G401 (cell line): ENCODE data around the gene TMPRSS11D. TPM values are rescaled to one million over a fixed set of nuclear protein-coding genes. Genes with fewer than 3 reads are reported as not detected.

Source experiments
- DNase-seq: peaks from one replicate; pipeline ENCODE4 v3.0.0-alpha.2; 2015; ENCODE audit warnings: low spot score
- in situ Hi-C: cut with HindIII; loops from 2 replicates; pipeline ENCODE4 v1.10.0; 2016; ENCODE audit warnings: low sequenced_read_pairs, mixed read lengths
- total RNA-seq: library from RNA; depleted of rRNA; stranded (reverse); fragments of >200 nt; shearing (Covaris generic); gene quantifications from 2 replicates; pipeline ENCODE4 v1.2.3, GENCODE V29; 2014

Gene TMPRSS11D
- total RNA-seq, 1 experiment from 2014 or later: not detected

DNA sequence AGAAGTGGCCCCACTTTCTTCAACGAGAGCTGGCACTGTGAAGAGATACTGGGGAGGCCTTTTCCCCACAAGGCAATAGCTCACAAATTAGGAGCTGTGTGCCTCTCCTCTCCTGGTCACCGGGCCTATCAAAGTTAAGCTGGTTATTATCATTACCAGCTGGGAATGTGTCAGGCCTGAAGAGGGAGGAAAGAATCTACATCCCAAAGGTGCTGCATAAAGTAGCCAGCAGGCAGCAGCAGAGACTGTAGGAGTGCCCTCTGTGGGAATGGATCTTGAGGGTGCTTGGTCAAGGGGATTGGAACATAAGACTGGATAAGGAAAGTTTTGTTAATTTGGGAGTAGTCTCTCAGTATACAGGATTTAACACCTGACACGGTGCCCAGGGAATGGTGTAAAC is 9.1 kb upstream of the TMPRSS11D start:
- in situ Hi-C loops: no loop called here
- DNase-seq: no peak

DNA sequence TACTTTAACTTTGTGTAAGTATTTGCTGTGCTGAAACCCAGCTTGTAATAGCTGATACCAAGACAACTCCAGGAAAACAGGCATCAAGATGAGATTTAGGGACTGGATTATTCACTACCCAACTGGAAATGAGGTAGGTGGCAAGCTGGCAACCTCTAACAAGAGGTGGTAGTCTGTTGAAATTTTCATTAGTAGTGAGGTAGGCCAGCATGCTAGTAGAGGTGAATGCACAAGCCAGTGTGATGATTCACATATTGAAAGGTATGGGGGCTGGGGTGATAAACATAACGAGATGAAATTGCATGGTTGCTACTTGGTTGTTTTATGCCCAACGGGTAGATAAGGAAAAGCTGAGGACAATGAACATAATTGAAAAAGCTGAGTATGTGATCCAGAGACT is 8.5 kb upstream of the TMPRSS11D start:
- in situ Hi-C loops: no loop called here
- DNase-seq: no peak

DNA sequence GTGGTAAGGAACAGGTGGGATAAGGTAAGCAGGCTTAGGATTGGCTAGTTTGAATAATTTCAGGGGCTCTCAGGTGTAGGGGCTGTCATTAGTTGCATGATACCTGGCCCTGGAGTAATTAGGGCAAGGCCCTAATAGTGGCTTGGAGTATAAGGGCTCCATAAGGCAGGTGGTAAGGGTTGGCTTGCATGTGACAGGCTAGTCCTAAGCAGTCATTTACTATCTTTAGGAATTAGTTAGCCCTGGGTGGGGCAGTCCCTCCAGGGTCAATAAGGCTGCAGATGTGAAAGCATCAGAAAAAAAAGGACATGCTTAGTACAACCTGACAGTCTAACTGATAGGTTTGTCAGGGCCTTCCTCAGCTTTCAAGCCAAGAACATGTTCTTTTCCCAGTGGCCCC is 7.8 kb upstream of the TMPRSS11D start:
- in situ Hi-C loops: no loop called here
- no peak for DNase-seq

DNA sequence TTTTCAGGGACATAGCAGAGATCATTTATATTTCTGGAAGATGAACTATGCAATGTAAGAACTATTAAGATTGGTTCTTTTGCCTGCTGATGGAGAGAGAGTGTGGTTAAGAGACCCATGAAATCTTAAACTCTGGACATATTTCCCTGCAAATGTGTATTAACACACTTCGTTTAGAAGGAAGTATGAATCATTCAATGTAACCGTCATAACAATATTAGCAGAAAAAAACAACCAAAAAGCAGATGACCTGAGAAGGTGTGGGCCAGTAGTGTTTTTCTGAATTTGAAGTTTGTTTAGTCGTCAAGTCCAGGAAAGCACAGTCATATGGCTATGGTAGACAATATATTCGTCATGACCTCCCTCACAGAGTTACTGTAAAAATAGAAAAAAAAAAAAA is 2.5 kb upstream of the TMPRSS11D start:
- in situ Hi-C loops: no loop called here
- DNase-seq: no peak

DNA sequence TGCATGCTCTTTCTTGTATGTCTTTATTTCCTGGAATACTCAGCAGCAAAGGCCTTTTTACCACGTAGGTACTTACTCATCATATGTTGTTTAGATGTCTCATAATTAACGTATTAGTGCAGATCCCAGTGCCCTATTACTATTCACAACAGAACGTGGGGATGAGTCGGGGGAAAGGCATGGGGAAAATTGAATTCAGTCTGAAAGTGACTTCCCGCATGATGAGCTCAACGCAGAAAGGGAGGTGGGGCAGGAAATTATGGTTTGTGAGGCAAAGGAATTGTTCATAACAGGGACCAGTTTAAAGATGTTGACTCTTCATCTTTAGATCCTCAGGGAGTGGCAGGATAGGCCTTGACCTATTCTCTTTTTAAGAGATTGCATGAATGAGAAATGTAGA is 2.0 kb upstream of the TMPRSS11D start:
- DNase-seq: no peak
- in situ Hi-C loops: no loop called here

DNA sequence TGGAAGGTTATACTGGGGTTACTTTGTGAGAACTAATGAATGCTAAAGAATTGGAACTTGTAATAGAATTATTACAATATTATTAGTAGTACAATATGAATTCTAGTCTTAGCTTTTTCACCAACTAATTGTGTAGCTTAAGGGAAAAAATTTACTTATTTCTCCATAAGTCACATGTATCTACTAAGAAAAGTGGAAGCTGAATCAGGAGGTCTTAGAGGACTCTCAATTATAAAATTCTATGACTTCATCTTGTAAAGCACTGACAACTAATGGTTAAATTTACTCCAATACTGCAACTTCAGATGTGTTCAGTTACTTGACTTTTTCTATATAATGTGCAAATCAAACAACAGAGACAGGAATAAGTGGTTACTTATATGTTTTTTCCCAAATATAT is 899 bp upstream of the TMPRSS11D start:
- DNase-seq: no peak
- in situ Hi-C loops: no loop called here

DNA sequence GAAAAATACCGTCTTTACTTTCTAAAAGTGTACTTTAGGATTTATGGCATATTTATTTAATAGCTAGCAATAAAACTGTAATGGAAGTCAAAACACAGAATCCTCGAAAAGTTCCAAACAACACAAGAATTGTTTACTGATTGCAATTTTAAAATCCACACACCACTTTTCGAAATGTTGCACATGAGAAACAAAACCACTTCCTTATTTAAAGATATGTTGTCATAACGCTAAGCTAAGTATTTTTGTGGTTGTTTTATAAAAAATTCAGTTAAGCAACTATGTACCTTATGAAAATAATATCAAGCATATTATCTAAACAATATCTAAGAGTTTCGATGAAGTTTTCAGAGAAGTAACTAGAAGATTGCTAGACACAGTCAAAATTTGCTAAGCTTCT is 344 bp downstream of the TMPRSS11D start:
- in situ Hi-C loops: no loop called here

DNA sequence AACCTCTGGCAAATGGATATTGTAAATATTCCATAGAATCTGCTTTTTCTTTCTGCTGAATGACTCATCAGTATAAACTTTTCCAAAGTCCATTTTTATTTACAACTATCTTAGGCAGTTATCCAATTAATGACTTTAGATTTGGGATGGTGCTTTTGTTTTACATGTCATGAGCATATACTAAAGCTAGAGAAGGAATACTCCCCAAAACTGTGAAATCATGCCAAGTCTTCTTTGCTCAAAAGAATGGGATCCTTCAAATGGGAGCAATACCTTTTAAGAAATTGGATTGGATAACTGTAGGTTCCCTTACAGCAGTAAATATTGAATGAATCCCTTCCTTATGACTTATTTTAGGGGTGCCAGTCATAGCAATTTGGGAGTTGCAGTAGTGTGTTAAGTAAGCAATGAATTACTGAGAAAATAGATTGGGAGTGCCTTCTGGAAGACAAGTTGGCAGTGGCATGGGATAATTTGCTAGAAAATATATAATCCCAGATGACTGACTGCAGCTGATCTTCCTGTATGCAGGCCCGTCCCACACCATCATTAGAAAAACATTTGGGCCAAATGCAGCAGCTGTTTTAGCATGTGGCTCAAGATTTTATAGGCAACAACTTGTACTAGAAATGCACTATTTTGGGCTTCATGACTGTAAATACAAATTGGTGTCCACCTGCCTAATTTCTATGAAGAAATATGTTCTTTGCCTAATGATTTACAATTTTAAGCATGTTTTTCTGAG is 2.8 kb downstream of the TMPRSS11D start:
- no peak for DNase-seq
- in situ Hi-C loops: no loop called here

More for the DNA sequence above, 344 bp downstream of the TMPRSS11D start:
- DNase-seq: no peak

DNA sequence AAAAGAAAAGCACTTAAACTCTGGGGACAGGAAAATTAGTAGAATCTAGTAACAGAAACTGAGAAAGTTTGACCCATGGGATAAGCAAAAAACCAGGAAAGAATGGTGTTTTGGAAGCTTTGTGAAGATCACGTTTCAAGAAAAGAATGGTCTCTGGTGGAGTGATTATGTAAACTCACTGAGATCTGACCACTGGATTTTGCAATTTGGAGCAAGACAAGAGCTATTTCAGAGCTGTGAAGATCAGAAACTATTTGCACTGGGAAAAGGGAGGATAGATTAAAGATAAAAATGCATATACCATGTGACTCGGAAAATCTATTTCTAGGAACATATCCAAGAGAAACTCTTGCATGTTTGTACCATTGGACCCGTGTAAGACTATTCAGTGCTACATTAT is 4.3 kb downstream of the TMPRSS11D start:
- in situ Hi-C loops: no loop called here

DNA sequence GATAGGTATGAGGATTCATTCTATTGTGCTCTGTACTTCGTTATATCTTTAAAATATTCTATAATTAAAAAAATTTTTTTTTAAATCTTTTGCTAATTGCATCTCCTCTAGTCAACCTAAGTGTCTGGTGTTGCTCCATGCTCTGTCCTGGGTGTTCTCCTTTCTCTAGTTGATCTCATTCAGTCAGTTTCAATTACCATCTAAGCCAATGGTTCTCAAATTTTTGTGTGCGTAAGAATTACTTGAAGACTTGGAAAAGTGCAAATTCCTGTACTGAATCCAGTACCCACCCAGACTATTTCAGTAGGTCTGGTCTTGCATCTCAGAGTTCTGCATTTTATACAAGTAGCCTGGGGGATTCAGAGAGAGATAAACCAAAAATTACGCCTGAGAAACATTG is 6.7 kb downstream of the TMPRSS11D start:
- DNase-seq: peak; percentile 61
- in situ Hi-C loops: no loop called here

More for the DNA sequence above, 4.3 kb downstream of the TMPRSS11D start:
- DNase-seq: no peak

DNA sequence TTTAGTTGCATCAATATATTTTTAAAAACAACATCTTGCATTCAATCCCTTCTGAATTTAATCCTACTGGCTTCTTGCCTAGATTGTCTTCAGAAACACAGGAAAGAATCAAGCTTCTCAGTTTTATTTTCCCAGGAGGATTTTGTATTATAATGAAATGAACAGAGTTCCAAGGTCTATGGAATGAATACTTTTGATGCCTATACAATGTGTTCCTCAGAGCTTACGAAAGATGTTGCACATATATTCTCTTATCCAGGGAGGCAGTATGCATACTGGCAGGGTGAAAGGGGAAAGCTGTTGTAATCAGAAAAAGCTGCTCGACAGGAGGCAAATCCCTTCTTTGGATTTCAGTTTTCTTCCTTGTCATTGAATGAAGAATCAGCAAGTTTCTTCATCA is 8.8 kb downstream of the TMPRSS11D start:
- in situ Hi-C loops: no loop called here
- DNase-seq: peak; percentile 7

DNA sequence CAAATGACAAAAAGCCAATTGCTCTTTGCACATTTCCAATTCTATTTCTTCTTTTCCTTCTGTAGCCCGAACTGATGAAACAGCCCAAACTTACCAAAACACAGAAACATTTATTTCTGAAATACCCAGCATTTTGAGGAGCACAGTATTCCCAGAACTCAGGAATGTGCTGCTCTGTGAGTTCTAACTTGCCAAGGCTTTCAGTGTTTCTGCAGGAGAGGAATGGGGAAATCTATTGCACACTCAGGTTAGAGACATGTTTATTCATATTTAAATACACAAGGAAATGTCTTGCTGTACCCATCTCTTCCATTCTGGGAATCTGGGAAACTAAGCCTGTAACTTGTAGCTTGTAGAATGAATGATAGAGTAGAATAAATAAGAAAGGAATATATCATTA is 10.7 kb downstream of the TMPRSS11D start:
- no peak for DNase-seq
- in situ Hi-C loops: no loop called here

DNA sequence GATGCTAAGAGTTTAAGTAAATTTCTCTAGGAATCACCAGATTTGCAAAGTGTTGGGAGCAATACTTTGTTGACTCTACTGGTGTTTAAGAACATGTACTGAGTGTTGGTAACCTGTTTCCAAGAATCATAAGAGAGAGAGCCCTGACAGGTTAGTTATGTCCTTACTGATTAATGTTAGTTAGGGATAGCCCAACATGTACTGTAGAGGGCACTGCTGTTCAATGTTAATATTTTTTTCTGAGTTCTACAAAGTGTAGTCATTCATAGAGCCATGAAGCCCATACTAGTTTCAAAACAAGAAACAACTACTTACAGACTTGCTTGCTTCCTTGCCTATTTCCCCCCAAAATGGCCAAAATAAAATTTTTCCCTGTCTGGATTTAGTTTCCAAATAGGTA is 11.9 kb downstream of the TMPRSS11D start:
- in situ Hi-C loops: no loop called here
- DNase-seq: peak; percentile 35

DNA sequence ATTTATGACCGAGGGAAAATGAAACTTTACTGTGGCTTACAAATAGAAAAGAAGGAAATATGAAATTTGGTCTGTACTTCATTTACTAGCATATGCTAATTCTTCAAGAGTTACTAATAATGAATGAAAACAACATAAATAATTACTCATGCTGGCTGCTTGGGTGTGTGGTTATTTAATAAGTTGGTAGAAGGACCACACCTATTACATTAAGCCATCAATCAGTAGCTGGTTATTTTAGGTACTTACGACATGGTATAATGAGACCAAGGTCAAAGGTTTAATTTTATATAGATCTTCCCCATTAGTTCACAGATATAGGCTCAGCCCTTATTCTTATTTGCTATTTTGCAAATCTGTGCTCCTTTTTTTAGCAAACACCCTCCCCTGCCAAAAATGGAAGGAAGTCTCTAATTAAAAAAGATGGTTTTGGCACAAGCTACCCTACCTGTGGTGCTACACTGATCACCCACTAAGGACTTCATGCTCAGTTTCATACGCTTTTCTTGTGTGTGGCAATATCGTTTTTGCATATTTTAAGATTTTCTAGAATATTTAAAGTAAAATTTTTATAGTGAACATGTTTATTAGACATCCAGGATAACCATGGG is 14.1 kb downstream of the TMPRSS11D start:
- in situ Hi-C loops: no loop called here

DNA sequence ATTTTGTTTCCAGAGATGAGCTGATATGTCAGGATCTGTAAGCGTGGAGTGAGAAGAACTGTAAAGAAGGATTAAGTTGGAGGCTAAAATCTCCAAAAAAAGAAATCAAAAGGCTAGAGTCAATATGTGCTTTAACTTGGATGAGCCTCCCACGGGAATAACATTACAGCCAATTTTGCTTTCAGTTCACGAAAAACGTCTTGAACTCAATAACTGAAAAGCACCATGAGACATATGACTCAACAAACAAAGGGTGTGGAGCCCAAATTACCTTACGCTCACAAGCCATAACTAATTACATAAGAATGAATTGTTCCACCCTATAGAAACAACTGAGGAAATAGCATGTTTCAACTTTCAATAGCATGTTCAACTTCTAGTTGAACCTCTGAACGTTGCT is 22.3 kb downstream of the TMPRSS11D start:
- DNase-seq: no peak
- in situ Hi-C loops: no loop called here

More for the DNA sequence above, 14.1 kb downstream of the TMPRSS11D start:
- DNase-seq: peak; percentile 79

DNA sequence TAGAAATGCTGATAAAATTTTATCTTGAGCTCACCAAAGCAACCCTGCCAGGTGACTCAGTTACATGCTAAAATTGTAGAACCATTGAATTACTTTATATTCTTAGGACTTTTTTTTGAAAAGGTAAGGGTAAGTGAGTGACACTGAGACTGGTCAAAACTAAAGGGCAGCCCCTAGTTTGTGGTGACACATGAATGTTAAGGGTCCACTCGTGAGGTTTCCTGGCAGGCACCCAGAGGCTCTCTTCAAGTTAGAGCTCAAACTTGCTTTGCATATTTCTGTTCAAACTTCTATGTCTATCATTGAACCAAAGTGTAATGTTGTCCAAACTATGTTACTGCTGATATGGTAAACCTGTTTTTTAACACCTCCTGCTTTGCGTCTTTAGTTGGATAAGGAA is 30.5 kb downstream of the TMPRSS11D start:
- in situ Hi-C loops: no loop called here
- DNase-seq: no peak

DNA sequence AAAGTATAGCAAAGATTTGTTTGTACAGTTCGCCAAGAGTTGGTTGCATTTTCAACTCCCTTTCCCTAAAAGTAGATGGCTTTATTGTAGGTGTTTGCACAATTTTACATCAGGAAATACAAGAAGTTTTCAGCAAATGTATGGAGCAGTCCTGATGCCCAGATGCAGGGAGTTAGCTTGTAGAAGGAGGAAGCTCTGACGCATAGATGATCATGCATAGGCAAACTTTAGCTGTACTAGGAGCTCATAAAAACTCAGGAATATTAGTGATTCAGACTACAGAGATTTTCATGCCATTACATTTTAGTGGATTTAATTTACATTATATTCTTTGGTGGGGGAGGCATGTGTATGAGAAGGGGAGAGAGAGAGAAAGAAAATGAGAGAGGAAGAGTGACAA is 62.9 kb downstream of the TMPRSS11D start:
- DNase-seq: no peak
- in situ Hi-C loops: no loop called here

DNA sequence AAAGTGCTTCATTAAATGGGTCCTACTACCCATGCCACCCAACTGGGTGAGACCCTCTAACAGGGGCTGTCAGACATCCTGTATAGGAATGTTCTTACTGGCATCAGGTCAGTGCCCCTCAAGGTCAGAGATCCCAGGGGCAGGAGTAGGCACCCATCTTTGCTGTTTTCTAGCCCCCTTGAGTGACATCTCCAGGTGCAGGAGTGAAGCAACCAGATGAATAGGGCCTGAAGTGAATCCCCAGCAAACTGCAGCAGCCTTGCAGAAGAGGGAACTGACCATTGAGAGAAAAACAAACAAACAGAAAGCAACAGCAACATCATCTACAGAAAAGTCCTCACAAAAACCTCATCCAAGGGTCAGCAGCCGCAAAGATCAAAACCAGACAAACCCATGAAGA is 73.8 kb downstream of the TMPRSS11D start:
- DNase-seq: no peak
- in situ Hi-C loops: no loop called here

DNA sequence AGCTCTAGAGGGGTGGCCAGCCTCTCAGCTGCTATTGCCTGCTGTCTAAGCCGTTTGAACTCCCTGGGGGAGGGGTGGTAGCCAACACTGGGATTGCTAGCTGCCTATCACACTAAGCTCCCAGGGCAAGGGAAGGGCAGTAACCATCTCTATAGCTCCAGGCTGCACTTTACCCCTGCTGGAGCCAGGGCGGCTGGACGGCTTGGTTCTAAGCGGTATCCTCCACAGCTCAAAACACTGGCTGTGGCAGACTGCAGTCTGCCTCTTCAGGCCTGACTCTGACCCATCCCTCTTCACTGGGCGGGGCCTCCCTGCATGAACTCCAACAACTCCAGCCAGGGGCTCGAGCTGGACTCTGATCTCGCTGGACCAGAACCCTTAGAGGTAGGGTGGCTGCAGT is 74.3 kb downstream of the TMPRSS11D start:
- in situ Hi-C loops: no loop called here

DNA sequence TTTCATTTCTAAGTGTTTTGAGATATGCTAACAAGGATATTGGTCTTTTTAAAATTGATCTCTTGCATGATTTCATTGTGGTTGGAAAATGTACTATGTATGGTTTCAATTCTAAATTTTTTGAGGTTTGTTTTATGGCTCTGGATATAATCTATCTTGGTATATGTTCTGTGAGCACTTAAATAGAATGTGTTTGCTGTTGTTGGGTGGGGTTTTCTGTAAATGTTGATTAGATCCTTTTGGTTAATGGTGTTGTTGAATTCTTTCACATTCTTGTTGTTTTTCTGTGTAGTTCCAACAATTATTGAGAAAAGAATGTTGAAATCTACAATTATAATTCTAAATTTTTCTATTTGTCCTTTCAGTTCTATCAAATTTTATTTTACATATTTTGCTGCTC is 87.0 kb downstream of the TMPRSS11D start:
- DNase-seq: no peak
- in situ Hi-C loops: no loop called here

More for the DNA sequence above, 74.3 kb downstream of the TMPRSS11D start:
- DNase-seq: no peak

DNA sequence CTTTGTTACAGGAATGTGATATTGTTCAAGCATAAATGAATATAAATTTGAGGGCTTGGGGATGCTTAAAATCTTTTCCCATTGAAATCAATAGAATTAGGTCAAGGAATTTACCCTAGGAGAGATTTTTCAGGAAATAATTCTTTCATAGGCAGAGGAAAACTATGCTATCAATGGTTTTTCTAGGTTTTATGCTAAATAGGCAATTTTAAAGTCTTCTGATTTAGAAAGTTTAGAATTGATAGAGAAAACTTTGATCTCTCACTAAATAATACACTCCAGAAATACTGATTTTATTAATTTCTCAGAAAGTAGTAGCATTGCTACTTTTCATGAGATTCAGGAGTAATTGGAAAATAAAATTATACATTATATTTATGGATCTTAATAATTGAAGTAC is 93.1 kb downstream of the TMPRSS11D start:
- DNase-seq: no peak
- in situ Hi-C loops: no loop called here
